HG02885 (cell line): ENCODE data around the gene GPATCH2.
"Not testable (repeated sequence)": the region's sequence is repeated elsewhere in the genome, so short reads cannot be mapped to it uniquely, and the experiment has no call there.

ENCODE experiments used
- ATAC-seq: cut with Tn5 transposase; IDR thresholded peaks from one replicate; pipeline ENCODE4 v1.9.1; 2021; ENCODE audit warnings: mild to moderate bottlenecking; ENCODE audit not compliant: unreplicated experiment, poor library complexity

GPATCH2 gene

GRCh38 chr1:217585577-217585976 lies 45.3 kb downstream of the GPATCH2 start:
- ATAC-seq: no peak

- not testable (repeated sequence) for ATAC-seq
Measured at GRCh38 chr1:217584286-217584811, 46.5 kb downstream of the GPATCH2 start.

- no peak for ATAC-seq
Measured at GRCh38 chr1:217577336-217577735, 53.6 kb downstream of the GPATCH2 start.

- ATAC-seq: no peak
Measured at GRCh38 chr1:217574265-217574949, 56.5 kb downstream of the GPATCH2 start.

- ATAC-seq: no peak
Measured at GRCh38 chr1:217569021-217569420, 61.9 kb downstream of the GPATCH2 start.

GRCh38 chr1:217568200-217568599 lies 62.7 kb downstream of the GPATCH2 start:
- ATAC-seq: no peak

- no peak for ATAC-seq
Measured at GRCh38 chr1:217564833-217565232, 66.1 kb downstream of the GPATCH2 start.

- ATAC-seq: no peak
Measured at GRCh38 chr1:217564207-217564606, 66.7 kb downstream of the GPATCH2 start.

- no peak for ATAC-seq
Measured at GRCh38 chr1:217563179-217563578, 67.7 kb downstream of the GPATCH2 start.

- no peak for ATAC-seq
Measured at GRCh38 chr1:217562229-217562878, 68.5 kb downstream of the GPATCH2 start.

- no peak for ATAC-seq
Measured at GRCh38 chr1:217561446-217561845, 69.4 kb downstream of the GPATCH2 start.

- ATAC-seq: no peak
Measured at GRCh38 chr1:217554849-217555248, 76.0 kb downstream of the GPATCH2 start.

GRCh38 chr1:217553949-217554509 lies 76.9 kb downstream of the GPATCH2 start:
- no peak for ATAC-seq

- no peak for ATAC-seq
Measured at GRCh38 chr1:217552339-217552951, 78.4 kb downstream of the GPATCH2 start.

GRCh38 chr1:217542837-217543236 lies 88.1 kb downstream of the GPATCH2 start:
- ATAC-seq: peak; percentile 90

GRCh38 chr1:217542136-217542777 lies 88.6 kb downstream of the GPATCH2 start:
- ATAC-seq: peak; percentile 11

- ATAC-seq: no peak
Measured at GRCh38 chr1:217540321-217540720, 90.6 kb downstream of the GPATCH2 start.

- ATAC-seq: no peak
Measured at GRCh38 chr1:217539510-217539909, 91.4 kb downstream of the GPATCH2 start.

GRCh38 chr1:217535601-217536377 lies 95.1 kb downstream of the GPATCH2 start:
- ATAC-seq: no peak

GRCh38 chr1:217534566-217534965 lies 96.3 kb downstream of the GPATCH2 start:
- ATAC-seq: no peak
